ENCODE measurements around the gene BAIAP3.
A peak's percentile ranks its signal among the peaks of the same experiment; 100 is the strongest.

The BAIAP3 gene

DNA sequence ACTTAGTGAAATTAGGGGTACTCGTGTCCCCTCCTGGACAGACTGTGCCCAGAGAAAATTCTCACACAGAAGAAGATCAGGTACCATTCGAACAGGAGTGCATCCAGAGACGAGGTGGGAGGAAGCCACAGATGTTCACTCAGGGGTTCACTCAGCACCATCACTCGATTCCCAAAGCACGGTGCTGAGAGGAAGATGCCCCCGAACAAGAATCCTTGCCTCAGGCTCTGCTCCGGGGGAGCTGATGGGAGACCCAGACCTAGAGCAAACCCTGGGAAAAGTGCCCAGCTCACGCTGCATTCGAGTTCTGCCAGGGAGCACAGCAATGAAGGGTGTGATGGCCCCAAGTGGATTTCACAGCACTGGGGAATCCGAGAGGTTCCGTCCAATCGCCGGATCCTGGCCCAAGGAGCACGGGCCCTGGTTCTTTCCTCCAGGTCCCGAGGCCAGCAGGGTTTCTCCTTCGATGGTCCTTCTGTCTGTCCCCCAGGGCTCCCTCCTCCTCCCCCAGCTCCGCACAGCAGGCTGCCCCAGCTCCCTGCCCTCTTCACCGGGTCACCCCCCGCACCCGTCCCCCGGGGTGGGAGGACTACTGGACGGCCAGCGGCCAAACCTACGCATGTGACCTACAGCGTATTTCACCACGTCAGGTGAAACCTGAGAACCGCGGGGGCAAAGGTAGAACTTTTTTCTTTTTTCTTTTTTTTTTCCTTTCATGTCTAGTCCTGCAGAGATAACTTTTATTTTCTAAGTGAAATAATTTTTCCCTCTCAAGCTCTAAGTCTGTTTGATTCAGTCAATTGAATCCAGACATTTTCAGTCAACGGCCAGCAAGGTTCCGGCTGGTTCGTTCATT lies 34.2 kb upstream of the BAIAP3 start:
- DNase-seq, result no peak

- DNase-seq, result no peak
Observed at GRCh38 chr16:1299868-1300203, 33.6 kb upstream of the BAIAP3 start.

GRCh38 chr16:1300664-1301476 lies 32.6 kb upstream of the BAIAP3 start:
- peak; percentile 28 for DNase-seq

GRCh38 chr16:1301562-1301961 lies 31.9 kb upstream of the BAIAP3 start:
- DNase-seq, result no peak

GRCh38 chr16:1305823-1306222 lies 27.6 kb upstream of the BAIAP3 start:
- DNase-seq, result no peak

- DNase-seq, result no peak
Observed at GRCh38 chr16:1306334-1306733, 27.1 kb upstream of the BAIAP3 start.

DNA sequence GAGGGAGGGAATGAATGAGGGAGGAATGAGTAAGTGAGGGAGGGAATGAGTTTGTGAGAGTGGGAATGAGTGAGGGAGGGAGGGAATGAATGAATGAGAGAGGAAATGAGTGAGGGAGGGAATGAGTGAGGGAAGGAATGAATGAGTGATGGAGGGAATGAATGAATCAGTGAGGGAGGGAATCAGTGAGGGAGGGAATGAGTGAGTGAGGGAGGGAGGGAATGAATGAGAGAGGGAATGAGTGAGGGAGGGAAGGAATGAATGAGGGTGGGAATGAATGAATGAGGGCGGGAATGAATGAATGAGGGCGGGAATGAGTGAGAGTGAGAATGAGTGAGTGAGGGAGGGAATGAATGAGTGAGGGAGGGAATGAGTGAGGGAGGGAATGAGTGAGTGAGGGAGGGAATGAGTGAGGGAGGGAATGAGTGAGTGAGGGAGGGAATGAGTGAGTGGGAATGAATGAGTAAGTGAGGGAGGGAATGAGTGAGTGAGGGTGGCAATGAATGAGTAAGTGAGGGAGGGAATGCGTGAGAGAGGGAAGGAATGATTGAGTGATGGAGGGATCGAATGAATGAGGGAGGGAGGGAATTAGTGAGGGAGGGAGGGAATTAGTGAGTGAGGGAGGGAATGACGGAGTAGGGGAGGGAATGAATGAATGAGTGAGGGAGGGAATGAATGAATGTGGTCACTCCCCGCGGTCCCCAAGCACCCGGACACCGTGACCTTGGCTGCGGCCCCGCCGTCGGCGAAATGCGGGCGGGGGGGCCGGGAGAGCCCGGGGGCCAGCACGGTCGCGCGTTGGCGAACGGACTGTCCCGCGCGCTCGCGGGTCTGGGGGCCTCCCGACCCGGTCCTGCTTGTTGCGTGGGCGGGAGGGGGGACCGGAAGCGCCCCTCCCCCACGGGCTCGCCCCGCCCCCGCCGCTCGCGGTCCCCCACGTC lies 25.1 kb upstream of the BAIAP3 start:
- DNase-seq, result peak; percentile 49

DNA sequence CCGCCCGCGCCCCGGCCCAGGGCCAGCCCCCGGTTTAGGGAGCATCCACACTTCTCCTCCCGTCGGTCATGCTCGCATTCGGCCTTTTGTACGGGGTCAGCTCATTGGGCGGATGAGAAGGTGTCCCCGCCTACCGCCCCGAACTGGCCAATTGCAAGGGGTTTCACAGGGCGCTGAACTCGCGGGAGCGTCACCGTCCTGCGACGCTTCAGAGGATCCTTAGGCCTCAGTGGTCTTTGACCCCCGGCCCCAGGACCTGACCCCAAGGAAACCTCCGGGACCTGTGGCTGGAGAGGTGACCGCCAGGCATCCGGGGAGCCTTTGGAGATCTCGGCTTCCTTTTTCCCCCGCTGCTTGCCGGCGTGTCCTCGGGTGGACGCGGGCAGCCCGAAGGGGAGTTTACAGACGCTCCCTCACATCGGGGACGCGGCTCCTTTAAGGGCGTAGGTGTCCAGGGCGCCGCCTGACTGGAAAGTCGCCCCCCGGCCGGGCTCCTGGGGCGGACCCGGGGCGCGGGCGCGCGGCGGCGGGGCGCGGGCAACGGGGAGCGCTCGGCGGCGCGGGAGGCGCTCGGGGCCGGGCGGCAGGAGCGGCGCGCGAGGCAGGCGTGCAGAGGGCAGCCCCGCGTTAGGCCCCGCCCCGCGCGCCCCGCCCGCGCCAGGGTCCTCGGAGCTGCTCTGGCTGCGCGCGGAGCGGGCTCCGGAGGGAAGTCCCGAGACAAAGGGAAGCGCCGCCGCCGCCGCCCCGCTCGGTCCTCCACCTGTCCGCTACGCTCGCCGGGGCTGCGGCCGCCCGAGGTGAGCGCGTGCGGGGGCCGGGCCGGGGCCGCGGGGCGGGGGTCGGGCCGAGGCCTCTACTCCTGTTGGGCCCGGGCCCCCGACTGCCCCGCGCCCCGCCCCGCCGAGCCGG lies 24.2 kb upstream of the BAIAP3 start, which contains the start of gene UBE2I:
UBE2I (plus strand) TSS at position 660 of the 909 bp plus-strand sequence. CDS start 4,395 bp downstream, outside the sequence.
- DNase-seq, result peak; percentile 93

DNA sequence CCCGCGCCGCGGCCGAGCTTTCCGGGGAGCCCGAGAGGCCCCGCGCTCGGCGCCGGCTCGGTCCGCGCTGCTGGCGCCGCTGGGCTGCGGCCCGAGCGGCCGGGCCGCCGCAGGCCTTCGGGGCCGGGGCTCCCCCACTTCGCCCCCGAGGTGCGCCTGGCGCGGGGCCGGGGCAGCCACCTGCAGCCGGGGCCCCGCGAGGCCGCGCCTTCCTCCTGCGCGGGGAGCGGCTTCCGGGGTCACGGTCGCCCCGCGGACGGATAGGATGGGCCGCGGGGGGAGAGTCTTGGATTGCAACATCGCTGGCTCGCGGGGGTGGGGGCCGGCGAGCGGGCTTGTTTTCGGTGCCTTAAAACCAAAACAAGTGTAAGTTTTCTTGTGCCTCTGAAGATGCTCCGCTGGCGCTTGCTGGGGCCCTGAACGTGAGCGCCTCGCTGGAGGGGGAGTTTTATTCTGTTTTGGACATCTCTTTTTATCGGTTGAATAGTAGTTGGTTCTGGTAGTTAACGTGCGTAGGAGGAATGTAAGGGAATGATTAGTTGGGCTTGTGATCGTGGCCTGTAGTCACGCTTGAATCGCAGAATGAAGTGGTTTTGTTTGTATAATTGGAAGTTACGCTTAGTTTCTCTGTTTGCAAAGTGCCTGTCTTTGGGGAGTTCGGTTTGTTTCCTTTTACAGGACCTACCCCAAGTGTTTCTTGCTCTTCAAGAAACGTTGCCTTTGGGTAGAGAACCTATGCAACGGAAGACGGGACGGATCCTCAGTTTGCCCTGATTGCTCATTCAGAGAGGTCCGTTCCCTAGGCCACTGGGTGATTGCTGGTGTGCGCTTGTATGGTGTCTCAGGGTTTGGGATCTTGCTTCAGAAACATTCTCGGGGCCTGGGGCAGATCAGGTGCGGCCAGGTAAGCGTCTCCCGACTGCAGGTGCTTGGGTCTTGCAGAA lies 23.3 kb upstream of the BAIAP3 start:
- DNase-seq, result peak; percentile 25

DNA sequence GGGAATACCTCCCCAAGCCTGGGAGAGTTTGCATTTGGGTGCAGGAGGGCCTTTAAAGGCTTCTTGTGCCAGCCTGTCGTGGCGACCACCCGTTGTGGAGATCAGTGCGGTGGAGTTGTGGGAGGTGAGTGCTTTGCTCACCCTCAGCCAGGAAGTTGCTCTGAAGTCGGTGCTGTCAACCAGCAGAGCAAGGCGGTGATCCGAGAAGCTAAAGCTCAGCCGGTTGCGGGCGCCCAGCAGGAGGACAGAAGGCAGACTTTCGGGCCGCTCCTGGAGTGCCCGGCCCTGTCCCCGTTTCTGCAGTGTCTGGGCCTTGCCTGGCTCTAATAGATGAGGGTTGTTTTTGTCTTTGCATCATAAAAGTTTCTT lies 22.6 kb upstream of the BAIAP3 start:
- no peak for DNase-seq

- DNase-seq, result no peak
Observed at GRCh38 chr16:1311212-1311737, 22.2 kb upstream of the BAIAP3 start.

- DNase-seq, result no peak
Observed at GRCh38 chr16:1311738-1312466, 21.5 kb upstream of the BAIAP3 start.

- DNase-seq, result no peak
Observed at GRCh38 chr16:1312467-1312816, 21.0 kb upstream of the BAIAP3 start.

- DNase-seq, result no peak
Observed at GRCh38 chr16:1312903-1313302, 20.5 kb upstream of the BAIAP3 start.

- DNase-seq, result no peak
Observed at GRCh38 chr16:1313721-1314369, 19.6 kb upstream of the BAIAP3 start.

DNA sequence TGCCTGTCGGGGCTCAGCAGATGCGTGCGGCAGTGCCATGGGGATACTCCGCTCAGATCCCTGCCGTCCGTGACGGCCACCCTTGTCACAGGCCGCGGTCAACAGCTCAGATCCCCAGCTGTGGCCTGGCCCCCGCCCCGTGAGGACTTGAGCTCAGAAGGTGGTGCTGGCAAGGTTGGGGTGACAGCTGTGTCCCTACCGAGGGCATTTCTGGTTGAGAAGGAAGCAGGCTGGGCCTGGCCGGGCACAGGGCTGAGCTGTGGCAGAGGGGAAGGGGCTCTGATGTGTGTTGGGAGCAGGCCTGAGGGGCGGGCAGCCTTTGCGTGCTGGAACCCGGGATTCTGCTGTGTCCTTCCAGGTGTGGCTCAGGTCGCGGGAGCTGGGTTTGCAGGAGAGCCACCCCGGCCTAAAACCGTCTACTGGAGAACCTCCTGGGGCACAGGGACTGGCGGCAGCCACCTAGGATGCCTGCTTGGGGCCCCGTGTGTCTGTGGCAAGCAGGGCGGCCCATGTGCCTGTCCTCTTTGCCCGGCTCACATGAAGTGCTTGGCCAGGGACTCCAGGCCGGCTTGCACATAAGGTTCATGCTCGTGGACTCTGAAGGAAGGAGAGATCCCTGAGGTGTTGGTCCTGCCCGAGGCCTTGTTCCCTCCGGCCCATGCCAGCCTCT lies 18.9 kb upstream of the BAIAP3 start:
- no peak for DNase-seq

DNA sequence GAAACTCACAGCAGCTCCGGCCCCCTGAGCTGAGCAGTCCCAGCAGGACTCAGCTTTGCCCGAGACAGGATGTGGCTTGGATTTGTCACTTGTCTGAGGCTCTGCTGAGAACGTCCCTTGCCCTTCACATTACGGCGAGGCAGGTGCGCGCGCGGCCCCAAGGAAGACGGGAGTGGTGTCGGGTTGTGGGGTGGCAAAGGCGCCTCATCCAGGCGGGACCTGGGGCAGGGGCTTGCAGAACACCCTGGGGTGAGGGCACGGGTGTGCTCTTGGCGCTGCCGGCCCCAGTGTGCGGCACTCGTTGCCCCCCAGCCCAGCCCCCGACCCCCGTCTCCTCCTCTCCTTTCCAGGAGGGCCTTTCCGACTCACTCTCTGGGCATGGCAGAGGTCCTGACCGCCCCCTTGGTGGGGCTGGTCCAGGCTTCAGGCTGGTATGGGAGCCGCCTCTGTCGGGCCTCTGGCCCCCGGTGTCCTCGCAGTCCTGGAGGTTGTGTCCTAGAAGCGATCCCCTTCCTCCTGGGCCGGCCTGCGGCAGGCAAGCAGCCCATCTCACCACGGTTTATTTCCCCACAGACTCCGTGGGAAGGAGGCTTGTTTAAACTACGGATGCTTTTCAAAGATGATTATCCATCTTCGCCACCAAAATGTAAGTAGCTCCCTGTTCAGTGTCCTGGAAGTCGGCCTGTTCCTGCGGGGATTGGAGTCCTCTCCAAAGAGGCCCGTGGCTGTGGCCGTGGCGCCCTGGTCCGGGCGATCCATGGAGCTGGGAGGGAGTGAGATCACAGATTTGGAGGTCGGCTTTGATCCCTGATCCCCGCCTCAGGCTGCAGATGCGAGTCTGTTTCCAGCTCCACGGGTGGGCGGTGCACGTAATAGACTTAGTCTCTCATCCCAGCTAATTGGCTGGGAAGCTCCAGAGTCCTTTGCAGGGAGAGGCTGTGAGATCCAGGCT lies 18.1 kb upstream of the BAIAP3 start:
- no peak for DNase-seq

- no peak for DNase-seq
Observed at GRCh38 chr16:1316033-1316405, 17.4 kb upstream of the BAIAP3 start.
